ENCODE measurements around the gene DDX10.

Gene DDX10

GRCh38 chr11:108713076-108713790 is 48.4 kb downstream of the DDX10 start:
- no peak overlapping the region for H3K27ac ChIP-seq
- TF ChIP-seq CTCF (IDR thresholded peaks at IDR 0.05) (no peak), ZFX (IDR thresholded peaks at IDR 0.05; ENCODE audit: borderline replicate concordance) (no peak)

GRCh38 chr11:108715239-108715638 is 50.4 kb downstream of the DDX10 start:
- TF ChIP-seq CTCF (IDR thresholded peaks at IDR 0.05): no peak
- no peak for TF ChIP-seq ZFX (IDR thresholded peaks at IDR 0.05; ENCODE audit: borderline replicate concordance)
- no peak overlapping the region for H3K27ac ChIP-seq

- H3K27ac ChIP-seq: no peak overlapping the region
- TF ChIP-seq CTCF (IDR thresholded peaks at IDR 0.05) (no peak), ZFX (IDR thresholded peaks at IDR 0.05; ENCODE audit: borderline replicate concordance) (no peak)
Measured at GRCh38 chr11:108718466-108718865, 53.6 kb downstream of the DDX10 start.

GRCh38 chr11:108724974-108725689 is 60.3 kb downstream of the DDX10 start:
- TF ChIP-seq CTCF (IDR thresholded peaks at IDR 0.05) (no peak), ZFX (IDR thresholded peaks at IDR 0.05; ENCODE audit: borderline replicate concordance) (no peak)
- no peak overlapping the region for H3K27ac ChIP-seq

GRCh38 chr11:108726077-108726800 is 61.4 kb downstream of the DDX10 start:
- no peak overlapping the region for H3K27ac ChIP-seq
- no peak for TF ChIP-seq ZFX (IDR thresholded peaks at IDR 0.05; ENCODE audit: borderline replicate concordance)
- no peak for TF ChIP-seq CTCF (IDR thresholded peaks at IDR 0.05)

- TF ChIP-seq ZFX (IDR thresholded peaks at IDR 0.05; ENCODE audit: borderline replicate concordance) (no peak), CTCF (IDR thresholded peaks at IDR 0.05) (no peak)
- no peak overlapping the region for H3K27ac ChIP-seq
Measured at GRCh38 chr11:108727665-108728064, 62.8 kb downstream of the DDX10 start.
